SK-N-SH (cell line): ENCODE data around the gene MSH6. TPM values are rescaled to one million over a fixed set of nuclear protein-coding genes. Genes with fewer than 3 reads are reported as not detected.

Source experiments
- CTCF ChIA-PET: fragments of 300-600, 350-600 bp; formaldehyde crosslinking; extraction: SDS; loops from one replicate; lab custom pipeline; 2021; lab: Yijun Ruan, JAX
- POLR2A ChIA-PET: fragments of 350-600 bp; sonication (Branson Sonifier 250); formaldehyde crosslinking; extraction: SDS; loops from one replicate; lab custom pipeline; 2020; ENCODE audit warnings: antibody characterized with exemption, inconsistent platforms; lab: Yijun Ruan, JAX
- DNase-seq: peaks from one replicate; pipeline ENCODE4 v3.0.0; 2012
- H2AFZ ChIP-seq: fragments of 200-600 bp; sonication (generic); 2 replicates; pipeline ENCODE4 v1.8.1; 2016; ENCODE audit warnings: antibody characterized with exemption, mild to moderate bottlenecking, low read depth
- H3F3A ChIP-seq: fragments of 200-600 bp; sonication (generic); replicated peaks from 2 replicates; pipeline ENCODE3; 2016; ENCODE audit warnings: antibody characterized with exemption, mild to moderate bottlenecking; ENCODE audit not compliant: insufficient read depth
- H3K27ac ChIP-seq, 2 experiments: fragments of 200-500 bp in 1 of 2; fragments of 200-600 bp in 1 of 2; sonication (Bioruptor generic) in 1 of 2; sonication (generic), shearing (Covaris generic) in 1 of 2; 2 replicates each; pipeline versions ENCODE4 v1.5.1 to v1.6.1; 2014 to 2016; ENCODE audit warnings: low read depth in 2 of 2, inconsistent platforms in 1 of 2, low read length in 1 of 2, mild to moderate bottlenecking in 1 of 2, mixed read lengths in 1 of 2
- H3K27me3 ChIP-seq: fragments of 200-600 bp; sonication (generic), shearing (Covaris generic); 2 replicates; pipeline ENCODE4 v1.6.1; 2016; ENCODE audit warnings: mixed run types; ENCODE audit not compliant: insufficient read depth
- H3K36me3 ChIP-seq, 2 experiments: fragments of 200-500 bp in 1 of 2; fragments of 200-600 bp in 1 of 2; sonication (Bioruptor generic) in 1 of 2; sonication (generic) in 1 of 2; replicated peaks in 1 of 2; 2 replicates each; pipeline versions ENCODE3 to v1.5.1; 2014 to 2016; ENCODE audit warnings: low read length in 1 of 2, mild to moderate bottlenecking in 1 of 2; ENCODE audit not compliant: insufficient read depth in 2 of 2, control insufficient read depth in 1 of 2
- H3K4me1 ChIP-seq, 2 experiments: fragments of 200-500 bp in 1 of 2; fragments of 200-600 bp in 1 of 2; sonication (Bioruptor generic) in 1 of 2; sonication (generic), shearing (Covaris generic) in 1 of 2; 2 replicates each; pipeline versions ENCODE4 v1.5.1 to v1.6.1; 2014 to 2016; ENCODE audit warnings: low read depth in 1 of 2, low read length in 1 of 2, mixed run types in 1 of 2; ENCODE audit not compliant: insufficient read depth in 2 of 2, control insufficient read depth in 1 of 2
- H3K4me2 ChIP-seq: fragments of 200-600 bp; sonication (generic), shearing (Covaris generic); 2 replicates; pipeline ENCODE4 v1.6.1; 2017; ENCODE audit warnings: mixed run types
- H3K4me3 ChIP-seq, 2 experiments: fragments of 200-500 bp in 1 of 2; fragments of 200-600 bp in 1 of 2; sonication (Bioruptor generic) in 1 of 2; sonication (generic), shearing (Covaris generic) in 1 of 2; 2 replicates each; pipeline versions ENCODE4 v1.5.1 to v1.8.1; 2014 to 2016; ENCODE audit warnings: low read depth in 2 of 2, inconsistent platforms in 1 of 2, low read length in 1 of 2, mild to moderate bottlenecking in 1 of 2, mixed read lengths in 1 of 2, moderate library complexity in 1 of 2
- H3K79me2 ChIP-seq: fragments of 200-600 bp; sonication (generic); 2 replicates; pipeline ENCODE4 v1.8.1; 2017; ENCODE audit warnings: mild to moderate bottlenecking; ENCODE audit not compliant: insufficient read depth
- H3K9ac ChIP-seq: fragments of 200-600 bp; sonication (generic); 2 replicates; pipeline ENCODE4 v1.6.1; 2017; ENCODE audit warnings: mixed run types
- H3K9me2 ChIP-seq: fragments of 200-600 bp; sonication (generic); 2 replicates; pipeline ENCODE4 v1.6.1; 2017; ENCODE audit warnings: mixed run types
- H3K9me3 ChIP-seq: fragments of 200-600 bp; sonication (generic); 2 replicates; pipeline ENCODE4 v1.6.1; 2017; ENCODE audit warnings: mixed run types, mild to moderate bottlenecking, moderate library complexity
- H4K20me1 ChIP-seq: fragments of 200-600 bp; sonication (generic); 2 replicates; pipeline ENCODE4 v1.6.1; 2017; ENCODE audit warnings: mild to moderate bottlenecking, mixed run types; ENCODE audit not compliant: insufficient read depth
- ELF1 ChIP-seq: IDR thresholded peaks from 2 replicates; pipeline ENCODE4 v1.4.0; 2012
- EP300 ChIP-seq, 2 experiments: IDR thresholded peaks; 2 replicates each; pipeline versions ENCODE4 v1.4.0 to v1.6.1; 2012; ENCODE audit warnings: borderline replicate concordance in 1 of 2, low read depth in 1 of 2, low read length in 1 of 2
- FOSL2 ChIP-seq: IDR thresholded peaks from 2 replicates; pipeline ENCODE4 v1.4.0; 2012; ENCODE audit warnings: low read depth, mild to moderate bottlenecking, moderate library complexity, borderline replicate concordance
- GABPA ChIP-seq: IDR thresholded peaks from 2 replicates; pipeline ENCODE4 v1.4.0; 2012; ENCODE audit warnings: low read depth, mild to moderate bottlenecking
- JUND ChIP-seq: IDR thresholded peaks from 2 replicates; pipeline ENCODE4 v1.4.0; 2012
- RAD21 ChIP-seq: IDR thresholded peaks from 2 replicates; pipeline ENCODE4 v1.6.1; 2012; ENCODE audit warnings: mild to moderate bottlenecking, low read length
- RCOR1 ChIP-seq: fragments of 150-350 bp; IDR thresholded peaks from 2 replicates; pipeline ENCODE4 v1.6.1; 2017; ENCODE audit warnings: antibody characterized with exemption, low read length
- RFX5 ChIP-seq: IDR thresholded peaks from 2 replicates; pipeline ENCODE4 v1.6.1; 2012; ENCODE audit warnings: mild to moderate bottlenecking, improper control_type of control experiment, low read length
- TCF12 ChIP-seq: IDR thresholded peaks from 2 replicates; pipeline ENCODE4 v1.4.0; 2012
- WGBS: methylation state at CpG from one replicate; pipeline ENCODE4 v1.1.6; 2017; ENCODE audit warnings: low lambda C conversion rate; 5-methylcytosine and 5-hydroxymethylcytosine counted together
- polyA plus RNA-seq, 3 experiments: library from polyadenylated mRNA; depleted of rRNA; stranded (reverse); fragments of >200 nt; gene quantifications; 2 replicates each; pipeline ENCODE4 v1.2.3, GENCODE V29; 2012
- TF ChIP-seq, protein P1 (sequence below): IDR thresholded peaks from 2 replicates; pipeline ENCODE4; 2012
- TF ChIP-seq, protein P2 (sequence below): IDR thresholded peaks from 2 replicates; pipeline ENCODE4 v1.4.0; 2012; ENCODE audit warnings: low read depth, borderline replicate concordance
- TF ChIP-seq, protein P3 (sequence below): IDR thresholded peaks from 2 replicates; pipeline ENCODE4 v1.6.1; 2012; ENCODE audit warnings: mild to moderate bottlenecking, low read depth, low read length, moderate library complexity

The MSH6 gene
- polyA plus RNA-seq, 1 of the 3 experiments (the other 2 are of a cell fraction) = 16.4 TPM

DNA sequence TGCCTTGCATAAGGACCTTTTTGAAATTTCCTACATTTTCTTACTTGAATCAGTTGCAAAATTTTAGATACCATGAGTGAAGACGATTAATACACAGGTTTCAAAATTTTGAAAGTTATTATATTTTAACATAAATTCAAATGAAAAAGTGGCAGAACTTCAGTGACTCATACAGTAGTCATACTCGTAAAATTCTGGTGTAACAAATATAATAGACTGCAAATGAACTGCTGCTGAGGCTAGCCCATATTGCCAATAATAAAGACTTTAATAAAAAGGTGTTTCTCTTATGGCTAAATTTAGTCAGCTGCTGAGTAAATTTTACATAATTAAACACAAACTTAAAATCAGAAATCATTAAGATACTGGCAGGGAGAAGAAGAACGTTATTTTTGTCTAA is 36.9 kb downstream of the MSH6 start:
- ChIA-PET POLR2A (no interaction called here), CTCF (no interaction called here)
- Histone ChIP-seq H4K20me1 (no peaks in the 10 kb centered on the region), H3K27ac (no peak overlapping the region), H3K9me2 (no peaks in the 10 kb centered on the region), H3K4me3 (no peak overlapping the region), H2AFZ (no peak overlapping the region), H3K36me3 (peaks cover 72 to 90% of the 10 kb centered on the region in 2 experiments), H3K27me3 (no peaks in the 10 kb centered on the region), H3F3A (peaks cover 9% of the 10 kb centered on the region), H3K9ac (no peak overlapping the region), H3K79me2 (no peaks in the 10 kb centered on the region; the same call in 1 of the 2 replicates), H3K4me2 (no peak overlapping the region), H3K9me3 (no peaks in the 10 kb centered on the region), H3K4me1 (no peaks in the 10 kb centered on the region)
- TF ChIP-seq JUND = no peak
- TF ChIP-seq, protein P1, sequence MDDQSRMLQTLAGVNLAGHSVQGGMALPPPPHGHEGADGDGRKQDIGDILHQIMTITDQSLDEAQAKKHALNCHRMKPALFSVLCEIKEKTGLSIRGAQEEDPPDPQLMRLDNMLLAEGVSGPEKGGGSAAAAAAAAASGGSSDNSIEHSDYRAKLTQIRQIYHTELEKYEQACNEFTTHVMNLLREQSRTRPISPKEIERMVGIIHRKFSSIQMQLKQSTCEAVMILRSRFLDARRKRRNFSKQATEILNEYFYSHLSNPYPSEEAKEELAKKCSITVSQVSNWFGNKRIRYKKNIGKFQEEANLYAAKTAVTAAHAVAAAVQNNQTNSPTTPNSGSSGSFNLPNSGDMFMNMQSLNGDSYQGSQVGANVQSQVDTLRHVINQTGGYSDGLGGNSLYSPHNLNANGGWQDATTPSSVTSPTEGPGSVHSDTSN = no peak
- TF ChIP-seq, protein P2, sequence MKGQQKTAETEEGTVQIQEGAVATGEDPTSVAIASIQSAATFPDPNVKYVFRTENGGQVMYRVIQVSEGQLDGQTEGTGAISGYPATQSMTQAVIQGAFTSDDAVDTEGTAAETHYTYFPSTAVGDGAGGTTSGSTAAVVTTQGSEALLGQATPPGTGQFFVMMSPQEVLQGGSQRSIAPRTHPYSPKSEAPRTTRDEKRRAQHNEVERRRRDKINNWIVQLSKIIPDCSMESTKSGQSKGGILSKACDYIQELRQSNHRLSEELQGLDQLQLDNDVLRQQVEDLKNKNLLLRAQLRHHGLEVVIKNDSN = no peak
- TF ChIP-seq RFX5 = no peak
- no peak for TF ChIP-seq RCOR1
- TF ChIP-seq EP300 (IDR thresholded peaks at IDR 0.05; ENCODE audit: borderline replicate concordance in 1 of 2, low read depth in 1 of 2, low read length in 1 of 2) = no peak
- DNase-seq = no peak
- WGBS = 93% methylated on average over 3 of the region's 3 CpGs

DNA sequence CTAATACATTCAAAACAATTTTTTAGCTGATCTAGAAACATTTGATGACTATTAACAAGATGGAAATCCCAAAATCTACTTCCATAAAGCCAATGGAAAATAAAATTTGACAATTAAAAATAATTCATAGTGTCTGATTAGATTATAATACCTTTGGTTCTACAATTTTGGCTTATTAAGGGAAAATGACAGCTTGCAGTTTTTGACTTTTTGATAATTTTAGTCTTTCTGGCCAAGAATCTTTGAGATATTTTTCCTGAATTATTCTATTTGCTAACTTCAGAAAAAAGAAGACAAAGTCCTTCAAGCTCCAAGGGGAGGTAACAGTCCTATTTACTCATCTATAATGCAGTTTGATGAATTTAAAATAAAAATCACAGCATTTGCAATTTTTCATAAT is 39.6 kb downstream of the MSH6 start:
- Histone ChIP-seq H3F3A (peaks cover 16% of the 10 kb centered on the region), H3K9me2 (no peaks in the 10 kb centered on the region), H3K9me3 (no peaks in the 10 kb centered on the region), H3K27me3 (no peaks in the 10 kb centered on the region), H2AFZ (no peak overlapping the region), H3K79me2 (no peaks in the 10 kb centered on the region; the same call in 1 of the 2 replicates), H3K4me3 (no peak overlapping the region), H3K4me1 (no peaks in the 10 kb centered on the region), H3K36me3 (peaks cover 52 to 90% of the 10 kb centered on the region in 2 experiments), H4K20me1 (no peaks in the 10 kb centered on the region), H3K27ac (no peak overlapping the region), H3K9ac (no peak overlapping the region), H3K4me2 (no peak overlapping the region)
- ChIA-PET POLR2A (no interaction called here), CTCF (no interaction called here)
- DNase-seq = no peak
- no peak for TF ChIP-seq TCF12
- TF ChIP-seq, protein P3, sequence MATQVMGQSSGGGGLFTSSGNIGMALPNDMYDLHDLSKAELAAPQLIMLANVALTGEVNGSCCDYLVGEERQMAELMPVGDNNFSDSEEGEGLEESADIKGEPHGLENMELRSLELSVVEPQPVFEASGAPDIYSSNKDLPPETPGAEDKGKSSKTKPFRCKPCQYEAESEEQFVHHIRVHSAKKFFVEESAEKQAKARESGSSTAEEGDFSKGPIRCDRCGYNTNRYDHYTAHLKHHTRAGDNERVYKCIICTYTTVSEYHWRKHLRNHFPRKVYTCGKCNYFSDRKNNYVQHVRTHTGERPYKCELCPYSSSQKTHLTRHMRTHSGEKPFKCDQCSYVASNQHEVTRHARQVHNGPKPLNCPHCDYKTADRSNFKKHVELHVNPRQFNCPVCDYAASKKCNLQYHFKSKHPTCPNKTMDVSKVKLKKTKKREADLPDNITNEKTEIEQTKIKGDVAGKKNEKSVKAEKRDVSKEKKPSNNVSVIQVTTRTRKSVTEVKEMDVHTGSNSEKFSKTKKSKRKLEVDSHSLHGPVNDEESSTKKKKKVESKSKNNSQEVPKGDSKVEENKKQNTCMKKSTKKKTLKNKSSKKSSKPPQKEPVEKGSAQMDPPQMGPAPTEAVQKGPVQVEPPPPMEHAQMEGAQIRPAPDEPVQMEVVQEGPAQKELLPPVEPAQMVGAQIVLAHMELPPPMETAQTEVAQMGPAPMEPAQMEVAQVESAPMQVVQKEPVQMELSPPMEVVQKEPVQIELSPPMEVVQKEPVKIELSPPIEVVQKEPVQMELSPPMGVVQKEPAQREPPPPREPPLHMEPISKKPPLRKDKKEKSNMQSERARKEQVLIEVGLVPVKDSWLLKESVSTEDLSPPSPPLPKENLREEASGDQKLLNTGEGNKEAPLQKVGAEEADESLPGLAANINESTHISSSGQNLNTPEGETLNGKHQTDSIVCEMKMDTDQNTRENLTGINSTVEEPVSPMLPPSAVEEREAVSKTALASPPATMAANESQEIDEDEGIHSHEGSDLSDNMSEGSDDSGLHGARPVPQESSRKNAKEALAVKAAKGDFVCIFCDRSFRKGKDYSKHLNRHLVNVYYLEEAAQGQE = no peak
- TF ChIP-seq FOSL2 = no peak
- no peak for TF ChIP-seq RAD21
- no peak for TF ChIP-seq GABPA
- no peak for TF ChIP-seq ELF1
